Natural killer cell (primary cell): ENCODE measurements around the gene HOXD8. TPM values are rescaled to one million over a fixed set of nuclear protein-coding genes. Genes with fewer than 3 reads are reported as not detected.

Experiments used
- ATAC-seq, 3 donors: fragments of 150-1000 bp in 2 of 3; fragments of 200-7000 bp in 1 of 3; cut with Tn5 transposase; 1 replicate in 1 of 3; 2 replicates in 2 of 3; pipeline ENCODE4 v1.10.0; 2021; ENCODE audit warnings: mild to moderate bottlenecking in 2 of 3, moderate library complexity in 2 of 3
- DNase-seq, 2 donors: peaks; one replicate each; pipeline versions ENCODE4 v3.0.0 to v3.0.0-alpha.2; 2013 to 2021; ENCODE audit warnings: mixed read lengths in 1 of 2
- H3K27ac ChIP-seq: one replicate; pipeline ENCODE4 v1.5.1; 2013; ENCODE audit warnings: mild to moderate bottlenecking, low read length
- H3K27me3 ChIP-seq: one replicate; pipeline ENCODE4 v1.6.1; 2013; ENCODE audit warnings: low read length; ENCODE audit not compliant: control insufficient read depth, insufficient read depth
- H3K36me3 ChIP-seq: one replicate; pipeline ENCODE4 v1.6.1; 2013; ENCODE audit warnings: low read length; ENCODE audit not compliant: control insufficient read depth, insufficient read depth
- H3K4me1 ChIP-seq: one replicate; pipeline ENCODE4 v1.6.1; 2013; ENCODE audit warnings: low read length; ENCODE audit not compliant: control insufficient read depth, insufficient read depth
- H3K4me3 ChIP-seq: one replicate; pipeline ENCODE4 v1.5.1; 2013; ENCODE audit warnings: low read length
- H3K9me3 ChIP-seq: one replicate; pipeline ENCODE4 v1.6.1; 2013; ENCODE audit warnings: low read length; ENCODE audit not compliant: control insufficient read depth, insufficient read depth
- H3K27ac Mint-ChIP-seq, 2 donors: one replicate each; pipeline ENCODE4 v1.8.0; 2022; ENCODE audit warnings: mild to moderate bottlenecking in 2 of 2, mixed read lengths in 2 of 2, moderate library complexity in 1 of 2
- H3K27me3 Mint-ChIP-seq, 2 donors: one replicate each; pipeline ENCODE4 v1.8.0; 2022; ENCODE audit warnings: low read depth in 2 of 2, mixed read lengths in 2 of 2
- H3K36me3 Mint-ChIP-seq: one replicate; pipeline ENCODE4 v1.8.0; 2022; ENCODE audit warnings: mixed read lengths
- H3K4me1 Mint-ChIP-seq, 2 donors: one replicate each; pipeline ENCODE4 v1.8.0; 2022; ENCODE audit warnings: mixed read lengths in 2 of 2
- H3K4me3 Mint-ChIP-seq: one replicate; pipeline ENCODE4 v1.8.0; 2022; ENCODE audit warnings: mild to moderate bottlenecking, moderate library complexity, mixed read lengths
- H3K9me3 Mint-ChIP-seq, 2 donors: one replicate each; pipeline ENCODE4 v1.8.0; 2022; ENCODE audit warnings: mixed read lengths in 2 of 2
- WGBS: methylation state at CpG from one replicate; pipeline ENCODE4 v1.1.7; 2013; ENCODE audit warnings: missing lambda C conversion rate; ENCODE audit not compliant: insufficient coverage; 5-methylcytosine and 5-hydroxymethylcytosine counted together
- intact Hi-C: fragments of 100-400 bp; cut with micrococcal nuclease; formaldehyde crosslinking; loops from one replicate; pipeline ENCODE4 v1.14.2; 2022
- total RNA-seq, 4 donors: library from RNA; stranded (reverse); fragments of 120-200 nt in 1 of 4; gene quantifications; one replicate each; pipeline versions ENCODE4 v1.2.3 to v1.2.4, GENCODE V29; 2013 to 2022
- TF ChIP-seq, protein P1 (sequence below): fragments of 200-600 bp; IDR thresholded peaks from one replicate; pipeline ENCODE4 v1.8.0; 2022; ENCODE audit warnings: antibody characterized with exemption

The HOXD8 gene
- total RNA-seq, 3 donors from 2014 or later (not counting 1 experiment from before 2014, with no cell fraction given), result not detected

DNA sequence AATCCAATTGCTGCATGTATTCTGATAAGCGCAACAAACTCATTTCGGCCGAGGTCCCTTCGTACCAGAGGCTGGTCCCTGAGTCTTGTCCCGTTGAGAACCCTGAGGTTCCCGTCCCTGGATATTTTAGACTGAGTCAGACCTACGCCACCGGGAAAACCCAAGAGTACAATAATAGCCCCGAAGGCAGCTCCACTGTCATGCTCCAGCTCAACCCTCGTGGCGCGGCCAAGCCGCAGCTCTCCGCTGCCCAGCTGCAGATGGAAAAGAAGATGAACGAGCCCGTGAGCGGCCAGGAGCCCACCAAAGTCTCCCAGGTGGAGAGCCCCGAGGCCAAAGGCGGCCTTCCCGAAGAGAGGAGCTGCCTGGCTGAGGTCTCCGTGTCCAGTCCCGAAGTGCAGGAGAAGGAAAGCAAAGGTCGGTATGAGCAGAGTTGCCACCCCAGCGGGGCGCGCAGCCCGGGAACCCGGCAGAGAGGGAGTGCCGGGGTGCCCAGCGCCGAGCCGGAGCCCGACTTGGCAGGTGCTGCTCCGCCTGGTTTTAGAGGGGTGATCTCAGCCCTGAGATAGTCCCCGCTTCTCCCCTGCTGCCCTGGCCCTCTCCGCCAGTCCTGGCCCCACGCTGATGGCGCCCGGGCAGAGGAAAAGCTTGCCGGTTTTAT is 12.2 kb upstream of the HOXD8 start:
- Mint-ChIP-seq H3K4me1 (peaks cover 9 to 11% of the 10 kb centered on the region in 2 donors), H3K9me3 (peaks cover 2% of the 10 kb centered on the region in 2 donors), H3K27ac (no peak overlapping the region), H3K4me3 (no peak overlapping the region), H3K27me3 (peaks cover 75 to 77% of the 10 kb centered on the region in 2 donors), H3K36me3 (peaks cover 14% of the 10 kb centered on the region)
- DNase-seq (no peak), ATAC-seq (no peak)
- WGBS, result 25% methylated on average over 40 of the region's 40 CpGs
- Histone ChIP-seq H3K27ac (no peak overlapping the region), H3K4me3 (no peak overlapping the region), H3K9me3 (peaks cover 13% of the 10 kb centered on the region), H3K36me3 (no peaks in the 10 kb centered on the region), H3K4me1 (peaks cover 5% of the 10 kb centered on the region), H3K27me3 (peaks cover 89% of the 10 kb centered on the region)
- TF ChIP-seq, protein P1, sequence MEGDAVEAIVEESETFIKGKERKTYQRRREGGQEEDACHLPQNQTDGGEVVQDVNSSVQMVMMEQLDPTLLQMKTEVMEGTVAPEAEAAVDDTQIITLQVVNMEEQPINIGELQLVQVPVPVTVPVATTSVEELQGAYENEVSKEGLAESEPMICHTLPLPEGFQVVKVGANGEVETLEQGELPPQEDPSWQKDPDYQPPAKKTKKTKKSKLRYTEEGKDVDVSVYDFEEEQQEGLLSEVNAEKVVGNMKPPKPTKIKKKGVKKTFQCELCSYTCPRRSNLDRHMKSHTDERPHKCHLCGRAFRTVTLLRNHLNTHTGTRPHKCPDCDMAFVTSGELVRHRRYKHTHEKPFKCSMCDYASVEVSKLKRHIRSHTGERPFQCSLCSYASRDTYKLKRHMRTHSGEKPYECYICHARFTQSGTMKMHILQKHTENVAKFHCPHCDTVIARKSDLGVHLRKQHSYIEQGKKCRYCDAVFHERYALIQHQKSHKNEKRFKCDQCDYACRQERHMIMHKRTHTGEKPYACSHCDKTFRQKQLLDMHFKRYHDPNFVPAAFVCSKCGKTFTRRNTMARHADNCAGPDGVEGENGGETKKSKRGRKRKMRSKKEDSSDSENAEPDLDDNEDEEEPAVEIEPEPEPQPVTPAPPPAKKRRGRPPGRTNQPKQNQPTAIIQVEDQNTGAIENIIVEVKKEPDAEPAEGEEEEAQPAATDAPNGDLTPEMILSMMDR, result no peak
- intact Hi-C loops, result no loop called here

DNA sequence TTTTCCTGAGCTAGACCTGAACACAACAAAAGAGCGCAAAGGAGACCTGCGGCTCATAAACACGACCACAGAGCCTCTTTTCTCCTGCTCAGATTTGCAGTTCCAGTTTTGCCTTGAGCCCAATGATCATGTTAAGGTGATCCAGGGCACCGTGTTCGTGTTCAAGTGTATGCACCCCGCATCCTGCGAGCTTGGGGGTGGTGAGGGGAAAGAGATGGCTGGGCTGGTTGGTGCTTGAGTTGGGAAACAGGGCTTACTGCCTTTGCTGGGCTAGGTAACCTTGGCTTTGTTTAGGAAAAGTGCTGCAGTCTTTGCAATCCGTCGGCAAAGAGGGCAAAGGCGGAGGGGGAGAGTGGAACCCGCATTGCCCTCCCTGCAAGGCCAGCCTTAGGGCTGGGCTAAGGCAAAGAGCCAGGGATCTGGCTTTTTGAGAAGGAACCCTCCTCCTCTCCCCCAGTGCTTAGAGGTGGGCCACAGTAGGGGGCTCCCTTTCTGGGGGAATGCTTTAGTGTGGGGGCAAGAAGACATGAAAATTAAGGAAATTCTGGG is 11.6 kb upstream of the HOXD8 start:
- H3K36me3 Mint-ChIP-seq, result peaks cover 14% of the 10 kb centered on the region

DNA sequence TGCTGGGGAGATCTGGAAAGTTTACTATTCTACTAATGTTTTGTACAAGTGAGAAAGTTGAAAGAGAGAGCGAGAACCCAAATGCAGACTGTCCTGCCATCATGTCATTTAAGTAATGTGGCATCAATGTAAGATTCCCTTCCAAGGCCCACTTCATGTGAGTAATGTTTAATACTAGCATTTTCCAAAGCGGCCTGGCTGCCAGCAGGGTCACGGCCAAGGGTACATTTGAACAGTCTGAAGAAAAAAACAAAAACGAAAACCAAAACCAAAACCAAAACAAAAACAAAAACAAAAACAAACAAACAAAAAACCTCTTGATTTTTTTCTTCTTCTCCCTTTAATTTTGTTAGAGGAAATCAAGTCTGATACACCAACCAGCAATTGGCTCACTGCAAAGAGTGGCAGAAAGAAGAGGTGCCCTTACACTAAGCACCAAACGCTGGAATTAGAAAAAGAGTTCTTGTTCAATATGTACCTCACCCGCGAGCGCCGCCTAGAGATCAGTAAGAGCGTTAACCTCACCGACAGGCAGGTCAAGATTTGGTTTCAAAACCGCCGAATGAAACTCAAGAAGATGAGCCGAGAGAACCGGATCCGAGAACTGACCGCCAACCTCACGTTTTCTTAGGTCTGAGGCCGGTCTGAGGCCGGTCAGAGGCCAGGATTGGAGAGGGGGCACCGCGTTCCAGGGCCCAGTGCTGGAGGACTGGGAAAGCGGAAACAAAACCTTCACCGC is 10.7 kb upstream of the HOXD8 start:
- no peak overlapping the region for H3K4me3 ChIP-seq
- H3K36me3 ChIP-seq, result no peaks in the 10 kb centered on the region
- H3K27ac Mint-ChIP-seq, result no peak overlapping the region
- H3K4me1 Mint-ChIP-seq, result peaks cover 9 to 11% of the 10 kb centered on the region in 2 donors
- no peak overlapping the region for H3K27ac ChIP-seq
- TF ChIP-seq, protein P1, result no peak
- intact Hi-C loops, result no loop called here
- H3K4me1 ChIP-seq, result peaks cover 13% of the 10 kb centered on the region
- H3K27me3 Mint-ChIP-seq, result peaks cover 67 to 72% of the 10 kb centered on the region in 2 donors
- H3K36me3 Mint-ChIP-seq, result peaks cover 14% of the 10 kb centered on the region
- WGBS, result 13% methylated on average over 24 of the region's 24 CpGs
- peaks cover 2% of the 10 kb centered on the region in 2 donors for H3K9me3 Mint-ChIP-seq
- peaks cover 13% of the 10 kb centered on the region for H3K9me3 ChIP-seq
- H3K4me3 Mint-ChIP-seq, result peak overlapping the region; percentile 28
- peaks cover 87% of the 10 kb centered on the region for H3K27me3 ChIP-seq
- DNase-seq, result peak in 1 of 2 donors; percentile 49
- ATAC-seq, result no peak

More for the DNA sequence above, 11.6 kb upstream of the HOXD8 start:
- ATAC-seq (no peak), DNase-seq (no peak)
- TF ChIP-seq, protein P1, result no peak
- Histone ChIP-seq H3K4me1 (peaks cover 9% of the 10 kb centered on the region), H3K27ac (no peak overlapping the region), H3K4me3 (no peak overlapping the region), H3K9me3 (peaks cover 13% of the 10 kb centered on the region), H3K36me3 (no peaks in the 10 kb centered on the region), H3K27me3 (peaks cover 87% of the 10 kb centered on the region)
- Mint-ChIP-seq H3K27me3 (peaks cover 69 to 76% of the 10 kb centered on the region in 2 donors), H3K27ac (no peak overlapping the region), H3K4me1 (peaks cover 9 to 11% of the 10 kb centered on the region in 2 donors), H3K9me3 (peaks cover 2% of the 10 kb centered on the region in 2 donors), H3K4me3 (no peak overlapping the region)
- WGBS, result 8% methylated on average over 11 of the region's 11 CpGs
- intact Hi-C loops, result no loop called here
